ENCODE measurements around the gene ZNF12.
"Not testable (repeated sequence)": the region's sequence is repeated elsewhere in the genome, so short reads cannot be mapped to it uniquely, and the experiment has no call there.

DNA sequence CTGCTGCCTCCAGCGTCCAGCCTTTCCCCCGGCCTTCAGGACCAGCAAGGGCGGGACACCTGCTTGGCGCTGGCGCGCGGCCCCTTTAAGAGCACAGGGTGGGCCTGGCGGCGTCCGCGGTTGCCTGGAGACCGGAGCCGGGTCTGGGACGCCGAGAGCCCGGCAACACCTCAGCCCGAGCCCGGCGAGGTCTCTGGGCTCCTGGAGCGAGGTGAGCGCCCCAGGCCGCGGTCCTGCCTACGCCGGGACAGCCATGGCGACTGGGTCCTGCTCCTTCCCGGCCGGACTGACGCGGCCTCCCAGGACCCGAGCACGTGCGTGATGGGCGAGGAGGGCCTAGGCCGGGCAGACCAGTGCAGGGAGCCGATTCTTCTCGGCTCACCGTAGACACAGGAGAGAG is 47.2 kb upstream of the ZNF12 start, which contains the start of gene RSPH10B2:
- not testable (repeated sequence) for TF ChIP-seq CTCF, POLR2A (IDR thresholded peaks at IDR 0.05)
